UCSD-AML1 (cell line): ENCODE results near the gene MRGPRF.
"Not testable (repeated sequence)": the region's sequence is repeated elsewhere in the genome, so short reads cannot be mapped to it uniquely, and the experiment has no call there.

Source experiments
- DNase-seq: peaks from one replicate; lab custom pipeline; 2025; ENCODE audit not compliant: unreplicated experiment; lab: John Stamatoyannopoulos, UW

The MRGPRF gene

GRCh38 chr11:68990995-68991780 lies 21.9 kb downstream of the MRGPRF start:
- no peak for DNase-seq

- no peak for DNase-seq
Measured at GRCh38 chr11:68989936-68990606, 23.0 kb downstream of the MRGPRF start.

GRCh38 chr11:68988491-68988890 lies 24.6 kb downstream of the MRGPRF start:
- DNase-seq, result no peak

GRCh38 chr11:68987211-68987610 lies 25.8 kb downstream of the MRGPRF start:
- DNase-seq, result no peak

GRCh38 chr11:68983801-68984200 lies 29.2 kb downstream of the MRGPRF start:
- DNase-seq, result no peak

GRCh38 chr11:68982134-68982533 lies 30.9 kb downstream of the MRGPRF start:
- no peak for DNase-seq

- DNase-seq, result no peak
Measured at GRCh38 chr11:68980776-68981065, 32.3 kb downstream of the MRGPRF start, which contains the start of gene MRGPRD. Gene MRGPRD (minus strand): TSS chr11:68980986. CDS start chr11:68980986, 0 bp downstream.

GRCh38 chr11:68979931-68980775 lies 32.9 kb downstream of the MRGPRF start:
- no peak for DNase-seq

GRCh38 chr11:68978931-68979594 lies 34.0 kb downstream of the MRGPRF start:
- DNase-seq, result peak; percentile 24

GRCh38 chr11:68978626-68978930 lies 34.5 kb downstream of the MRGPRF start:
- no peak for DNase-seq

- DNase-seq, result no peak
Measured at GRCh38 chr11:68977781-68978625, 35.0 kb downstream of the MRGPRF start.

- DNase-seq, result no peak
Measured at GRCh38 chr11:68976563-68976962, 36.5 kb downstream of the MRGPRF start.

- no peak for DNase-seq
Measured at GRCh38 chr11:68976095-68976494, 37.0 kb downstream of the MRGPRF start.

- DNase-seq, result no peak
Measured at GRCh38 chr11:68974421-68975194, 38.4 kb downstream of the MRGPRF start.

GRCh38 chr11:68973706-68974105 lies 39.3 kb downstream of the MRGPRF start:
- DNase-seq, result not testable (repeated sequence)

- DNase-seq, result no peak
Measured at GRCh38 chr11:68973219-68973618, 39.8 kb downstream of the MRGPRF start.

- no peak for DNase-seq
Measured at GRCh38 chr11:68970921-68971636, 42.0 kb downstream of the MRGPRF start.

GRCh38 chr11:68969386-68969785 lies 43.7 kb downstream of the MRGPRF start:
- DNase-seq, result no peak
